GM18861 (cell line): ENCODE results near the gene MDC1.
A peak's percentile ranks its signal among the peaks of the same experiment; 100 is the strongest.

ENCODE experiments used
- ATAC-seq: cut with Tn5 transposase; IDR thresholded peaks from one replicate; pipeline ENCODE4 v1.9.1; 2021; ENCODE audit not compliant: unreplicated experiment

Gene MDC1

GRCh38 chr6:30747902-30748769 lies 31.1 kb upstream of the MDC1 start:
- ATAC-seq = no peak

- ATAC-seq = no peak
Observed at GRCh38 chr6:30747300-30747687, 30.2 kb upstream of the MDC1 start.

- ATAC-seq = peak; percentile 25
Observed at GRCh38 chr6:30744054-30744805, 27.1 kb upstream of the MDC1 start, which contains the start of gene IER3. IER3 (minus strand) TSS chr6:30744547; CDS start chr6:30744518, 29 bp downstream.

GRCh38 chr6:30743099-30744053 lies 26.3 kb upstream of the MDC1 start:
- peak; percentile 22 for ATAC-seq

- ATAC-seq = peak; percentile 52
Observed at GRCh38 chr6:30742316-30743098, 25.4 kb upstream of the MDC1 start, which contains the start of gene FLOT1. FLOT1 (minus strand) TSS chr6:30742687; CDS start chr6:30742189, 498 bp downstream.

- ATAC-seq = no peak
Observed at GRCh38 chr6:30741789-30742315, 24.8 kb upstream of the MDC1 start.

GRCh38 chr6:30741063-30741779 lies 24.1 kb upstream of the MDC1 start:
- ATAC-seq = no peak

GRCh38 chr6:30740540-30740870 lies 23.4 kb upstream of the MDC1 start:
- ATAC-seq = no peak

GRCh38 chr6:30738532-30738931 lies 21.5 kb upstream of the MDC1 start:
- ATAC-seq = no peak

- ATAC-seq = peak; percentile 36
Observed at GRCh38 chr6:30735668-30736314, 18.7 kb upstream of the MDC1 start.

- no peak for ATAC-seq
Observed at GRCh38 chr6:30732237-30732943, 15.3 kb upstream of the MDC1 start.

- ATAC-seq = no peak
Observed at GRCh38 chr6:30730601-30731435, 13.7 kb upstream of the MDC1 start.

GRCh38 chr6:30727920-30728553 lies 11.0 kb upstream of the MDC1 start:
- ATAC-seq = no peak

GRCh38 chr6:30726506-30727413 lies 9.7 kb upstream of the MDC1 start:
- no peak for ATAC-seq

- no peak for ATAC-seq
Observed at GRCh38 chr6:30725713-30726505, 8.8 kb upstream of the MDC1 start.
